K562 (cell line): ENCODE data around the gene TNFAIP3. TPM values are rescaled to one million over a fixed set of nuclear protein-coding genes. Genes with fewer than 3 reads are reported as not detected.

Experiments used
- ATF4 ChIP-seq: fragments of 450-650 bp; formaldehyde crosslinking; IDR thresholded peaks from 2 replicates; pipeline ENCODE4 v1.4.0; 2022; ENCODE audit warnings: mild to moderate bottlenecking, moderate library complexity
- BRCA1 ChIP-seq, 2 experiments: fragments of 450-650 bp in 1 of 2; sonication (generic) in 1 of 2; formaldehyde crosslinking in 1 of 2; IDR thresholded peaks; 2 replicates each; pipeline versions ENCODE4 v1.5.0 to v1.6.1; 2017 to 2020; ENCODE audit warnings: mild to moderate bottlenecking in 1 of 2, missing genetic modification reagents in 1 of 2
- CBX1 ChIP-seq: sonication (generic); IDR thresholded peaks from 2 replicates; pipeline ENCODE4 v1.6.1; 2016; ENCODE audit warnings: antibody characterized with exemption, low read depth, mild to moderate bottlenecking
- ELF4 ChIP-seq: fragments of 450-650 bp; formaldehyde crosslinking; IDR thresholded peaks from 2 replicates; pipeline ENCODE4 v1.4.0; 2022; ENCODE audit warnings: missing genetic modification characterization
- EP400 ChIP-seq: fragments of 450-650 bp; IDR thresholded peaks from 2 replicates; pipeline ENCODE4 v1.6.1; 2017; ENCODE audit warnings: antibody characterized with exemption, mild to moderate bottlenecking, moderate library complexity
- GMEB1 ChIP-seq: fragments of 250-450 bp; sonication (Bioruptor Pico); IDR thresholded peaks from 2 replicates; pipeline ENCODE4 v1.4.0; 2020; ENCODE audit warnings: mild to moderate bottlenecking
- HBP1 ChIP-seq: fragments of 450-650 bp; formaldehyde crosslinking; IDR thresholded peaks from 2 replicates; pipeline ENCODE4 v1.4.0; 2022; ENCODE audit warnings: missing genetic modification characterization
- HMBOX1 ChIP-seq: sonication (generic); IDR thresholded peaks from 2 replicates; pipeline ENCODE4 v1.6.1; 2016
- ILF3 ChIP-seq: fragments of 450-650 bp; IDR thresholded peaks from 2 replicates; pipeline ENCODE4 v1.6.1; 2018; ENCODE audit warnings: antibody characterized with exemption, mild to moderate bottlenecking, moderate library complexity, borderline replicate concordance
- KDM4B ChIP-seq, 2 experiments: fragments of 450-650 bp in 1 of 2; sonication (generic) in 1 of 2; IDR thresholded peaks; 2 replicates each; pipeline ENCODE4 v1.6.1; 2016 to 2017; ENCODE audit warnings: borderline replicate concordance in 2 of 2, antibody characterized with exemption in 1 of 2, low read depth in 1 of 2, mild to moderate bottlenecking in 1 of 2
- KHSRP ChIP-seq: fragments of 450-650 bp; IDR thresholded peaks from 2 replicates; pipeline ENCODE4 v1.6.1; 2017
- MTA2 ChIP-seq: fragments of 450-650 bp; IDR thresholded peaks from 2 replicates; pipeline ENCODE4 v1.6.1; 2016; ENCODE audit warnings: low read depth
- NR0B1 ChIP-seq: fragments of 450-650 bp; IDR thresholded peaks from one replicate; pipeline ENCODE4 v1.6.1; 2018; ENCODE audit warnings: mild to moderate bottlenecking, moderate library complexity; ENCODE audit not compliant: partially characterized antibody
- NR2F6 ChIP-seq: fragments of 450-650 bp; formaldehyde crosslinking; IDR thresholded peaks from 2 replicates; pipeline ENCODE4 v1.4.0; 2020; ENCODE audit warnings: mild to moderate bottlenecking
- PHB ChIP-seq: fragments of 250-450 bp; sonication (Bioruptor Pico); IDR thresholded peaks from 2 replicates; pipeline ENCODE4 v1.5.0; 2021
- RBM15 ChIP-seq: fragments of 200-400 bp; formaldehyde crosslinking; IDR thresholded peaks from 2 replicates; pipeline ENCODE4 v1.6.1; 2018; ENCODE audit warnings: mild to moderate bottlenecking, low read length, moderate library complexity; ENCODE audit not compliant: insufficient read depth
- RBM25 ChIP-seq: fragments of 200-400 bp; formaldehyde crosslinking; IDR thresholded peaks from 2 replicates; pipeline ENCODE4 v1.6.1; 2018; ENCODE audit warnings: low read length, low read depth, moderate library complexity; ENCODE audit not compliant: severe bottlenecking
- RHOXF2B ChIP-seq: fragments of 250-450 bp; sonication (Bioruptor Pico); conservative IDR thresholded peaks from 2 replicates; pipeline ENCODE4 v1.5.1; 2021
- SLC30A9 ChIP-seq: fragments of 250-450 bp; sonication (Bioruptor Pico); IDR thresholded peaks from 2 replicates; pipeline ENCODE4 v1.8.0; 2022; ENCODE audit warnings: mild to moderate bottlenecking, moderate library complexity
- SRF ChIP-seq, 2 experiments: fragments of 250-450, 450-650 bp in 1 of 2; sonication (Bioruptor Pico) in 1 of 2; sonication (generic) in 1 of 2; formaldehyde crosslinking; IDR thresholded peaks; 2 replicates each; pipeline versions ENCODE4 v1.5.0 to v1.5.1; 2020 to 2022; ENCODE audit warnings: mild to moderate bottlenecking in 1 of 2, missing genetic modification reagents in 1 of 2
- TCF15 ChIP-seq: fragments of 250-450 bp; sonication (Bioruptor Pico); IDR thresholded peaks from 2 replicates; pipeline ENCODE4 v1.8.0; 2022; ENCODE audit warnings: moderate library complexity, mild to moderate bottlenecking, inconsistent platforms
- polyA plus RNA-seq, 8 experiments: library from polyadenylated mRNA; depleted of rRNA in 4 of 8; stranded (reverse) in 5 of 8; unstranded in 3 of 8; fragments of >200 nt; fragmentation: Nextera tagmentation in 2 of 8; fragmentation: Illumina TruSeq in 1 of 8; extraction: Ambion mirVana in 2 of 8; extraction: Trizol in 1 of 8; gene quantifications; 2 replicates each; pipeline versions ENCODE4 v1.2.1 to v1.2.3, GENCODE V29; 2011 to 2014; ENCODE audit warnings: inconsistent platforms in 1 of 8, missing spikeins in 1 of 8
- total RNA-seq, 7 experiments: library from RNA; depleted of rRNA in 6 of 7; stranded (reverse); fragments of >200 nt in 6 of 7; fragmentation: Illumina TruSeq in 2 of 7; extraction: Trizol in 2 of 7; gene quantifications; 2 replicates each; pipeline versions ENCODE4 v1.2.1 to v1.2.3, GENCODE V29; 2011 to 2021; ENCODE audit warnings: low replicate concordance in 1 of 7

Gene TNFAIP3
- total and polyA plus RNA-seq, 9 of the 15 experiments (the other 6 are each of a cell fraction or from before 2014, with no cell fraction given) = 0.79 to 17.0 (median 6.4) TPM

- TF ChIP-seq HMBOX1 (no peak), EP400 (no peak), RBM15 (no peak), SRF (CRISPR knock-in tag; IDR thresholded peaks at IDR 0.05) (no peak), RHOXF2B (CRISPR knock-in tag) (no peak), BRCA1 (IDR thresholded peaks at IDR 0.05) (no peak), BRCA1 (CRISPR knock-in tag; IDR thresholded peaks at IDR 0.05) (no peak), ILF3 (no peak), PHB (CRISPR knock-in tag) (no peak), CBX1 (no peak), ELF4 (CRISPR knock-in tag) (no peak), KDM4B (IDR thresholded peaks at IDR 0.05; ENCODE audit: borderline replicate concordance in 2 of 2, low read depth in 1 of 2) (no peak), GMEB1 (no peak), KHSRP (no peak), TCF15 (CRISPR knock-in tag) (no peak), HBP1 (no peak), RBM25 (no peak), ATF4 (CRISPR knock-in tag) (no peak), SLC30A9 (CRISPR knock-in tag) (no peak), NR0B1 (no peak), MTA2 (no peak), NR2F6 (no peak)
Observed at GRCh38 chr6:137926207-137926731, 59.2 kb downstream of the TNFAIP3 start (continued).
